Measurements from ENCODE around the gene PLA2G2C.

The PLA2G2C gene

DNA sequence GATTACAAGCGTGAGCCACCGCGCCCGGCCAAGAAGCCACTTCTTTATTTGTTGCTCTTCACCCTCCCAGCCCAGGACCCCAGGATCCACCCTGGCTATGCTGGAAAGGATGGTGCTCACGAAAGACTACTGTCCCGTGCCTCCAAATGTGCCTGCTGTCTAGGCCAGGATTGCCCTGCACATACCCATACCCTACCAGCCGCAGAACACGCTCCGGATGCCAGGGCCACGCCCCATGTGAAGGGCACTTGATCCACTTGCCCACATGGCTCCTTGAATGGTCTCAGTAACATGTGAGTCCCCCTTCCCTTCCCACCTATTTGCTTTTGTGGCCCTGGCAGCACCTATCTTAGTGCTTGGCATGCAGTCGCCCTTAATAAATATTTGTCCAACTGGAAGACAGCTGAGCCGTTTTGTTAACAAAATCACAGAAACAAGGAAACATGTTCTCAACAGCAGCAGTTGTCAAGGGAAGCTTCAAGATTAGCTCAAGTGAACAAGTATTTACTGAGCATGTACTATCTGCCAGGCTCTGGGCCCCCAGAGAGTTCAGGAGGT lies 14.2 kb downstream of the PLA2G2C start:
- H3K4me3 ChIP-seq (ENCODE audit: low read depth, low read length), result no peak overlapping the region
- no peaks in the 10 kb centered on the region for H3K9me3 ChIP-seq (ENCODE audit: control insufficient read depth, low read length)
- TF ChIP-seq, protein P1, sequence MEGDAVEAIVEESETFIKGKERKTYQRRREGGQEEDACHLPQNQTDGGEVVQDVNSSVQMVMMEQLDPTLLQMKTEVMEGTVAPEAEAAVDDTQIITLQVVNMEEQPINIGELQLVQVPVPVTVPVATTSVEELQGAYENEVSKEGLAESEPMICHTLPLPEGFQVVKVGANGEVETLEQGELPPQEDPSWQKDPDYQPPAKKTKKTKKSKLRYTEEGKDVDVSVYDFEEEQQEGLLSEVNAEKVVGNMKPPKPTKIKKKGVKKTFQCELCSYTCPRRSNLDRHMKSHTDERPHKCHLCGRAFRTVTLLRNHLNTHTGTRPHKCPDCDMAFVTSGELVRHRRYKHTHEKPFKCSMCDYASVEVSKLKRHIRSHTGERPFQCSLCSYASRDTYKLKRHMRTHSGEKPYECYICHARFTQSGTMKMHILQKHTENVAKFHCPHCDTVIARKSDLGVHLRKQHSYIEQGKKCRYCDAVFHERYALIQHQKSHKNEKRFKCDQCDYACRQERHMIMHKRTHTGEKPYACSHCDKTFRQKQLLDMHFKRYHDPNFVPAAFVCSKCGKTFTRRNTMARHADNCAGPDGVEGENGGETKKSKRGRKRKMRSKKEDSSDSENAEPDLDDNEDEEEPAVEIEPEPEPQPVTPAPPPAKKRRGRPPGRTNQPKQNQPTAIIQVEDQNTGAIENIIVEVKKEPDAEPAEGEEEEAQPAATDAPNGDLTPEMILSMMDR (IDR thresholded peaks at IDR 0.05), result no peak
- no peaks in the 10 kb centered on the region for H3K36me3 ChIP-seq (ENCODE audit: control insufficient read depth, insufficient read depth, low read length)
- H3K27me3 ChIP-seq (ENCODE audit: control insufficient read depth, insufficient read depth, low read length), result no peaks in the 10 kb centered on the region
- H2AFZ ChIP-seq, result no peak overlapping the region
- H3K79me2 ChIP-seq, result no peaks in the 10 kb centered on the region
- H3K9ac ChIP-seq, result no peak overlapping the region
- no peaks in the 10 kb centered on the region for H3K4me1 ChIP-seq
- H3K27ac ChIP-seq, result no peak overlapping the region
- no peak overlapping the region for H3K4me2 ChIP-seq (ENCODE audit: low read length)

DNA sequence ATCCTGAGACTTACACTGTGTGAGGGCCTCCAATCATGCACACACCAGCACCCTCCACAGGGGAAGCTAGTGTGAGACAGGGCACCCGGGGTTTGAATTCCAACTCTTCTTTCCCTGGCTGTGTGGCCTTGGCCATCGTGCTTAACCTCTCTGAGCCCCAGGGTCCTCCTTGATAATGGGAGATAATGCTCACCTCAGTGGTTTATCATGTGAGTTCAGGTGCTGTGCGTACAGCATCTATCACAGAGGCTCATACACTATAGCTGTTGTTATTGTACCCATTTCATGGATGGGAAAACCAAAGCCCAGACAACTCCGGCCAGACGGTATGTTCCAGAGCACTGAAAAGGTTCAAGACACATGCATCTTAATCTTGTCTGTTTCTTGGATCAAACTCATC lies 16.4 kb downstream of the PLA2G2C start:
- Histone ChIP-seq H3K9ac (no peak overlapping the region), H3K27ac (no peak overlapping the region), H3K4me1 (no peaks in the 10 kb centered on the region), H3K4me2 (ENCODE audit: low read length) (no peak overlapping the region), H3K36me3 (ENCODE audit: control insufficient read depth, insufficient read depth, low read length) (no peaks in the 10 kb centered on the region), H3K27me3 (ENCODE audit: control insufficient read depth, insufficient read depth, low read length) (no peaks in the 10 kb centered on the region), H3K4me3 (ENCODE audit: low read depth, low read length) (no peak overlapping the region), H3K79me2 (no peaks in the 10 kb centered on the region), H2AFZ (no peak overlapping the region), H3K9me3 (ENCODE audit: control insufficient read depth, low read length) (no peaks in the 10 kb centered on the region)
- TF ChIP-seq, protein P1 (IDR thresholded peaks at IDR 0.05), result no peak

DNA sequence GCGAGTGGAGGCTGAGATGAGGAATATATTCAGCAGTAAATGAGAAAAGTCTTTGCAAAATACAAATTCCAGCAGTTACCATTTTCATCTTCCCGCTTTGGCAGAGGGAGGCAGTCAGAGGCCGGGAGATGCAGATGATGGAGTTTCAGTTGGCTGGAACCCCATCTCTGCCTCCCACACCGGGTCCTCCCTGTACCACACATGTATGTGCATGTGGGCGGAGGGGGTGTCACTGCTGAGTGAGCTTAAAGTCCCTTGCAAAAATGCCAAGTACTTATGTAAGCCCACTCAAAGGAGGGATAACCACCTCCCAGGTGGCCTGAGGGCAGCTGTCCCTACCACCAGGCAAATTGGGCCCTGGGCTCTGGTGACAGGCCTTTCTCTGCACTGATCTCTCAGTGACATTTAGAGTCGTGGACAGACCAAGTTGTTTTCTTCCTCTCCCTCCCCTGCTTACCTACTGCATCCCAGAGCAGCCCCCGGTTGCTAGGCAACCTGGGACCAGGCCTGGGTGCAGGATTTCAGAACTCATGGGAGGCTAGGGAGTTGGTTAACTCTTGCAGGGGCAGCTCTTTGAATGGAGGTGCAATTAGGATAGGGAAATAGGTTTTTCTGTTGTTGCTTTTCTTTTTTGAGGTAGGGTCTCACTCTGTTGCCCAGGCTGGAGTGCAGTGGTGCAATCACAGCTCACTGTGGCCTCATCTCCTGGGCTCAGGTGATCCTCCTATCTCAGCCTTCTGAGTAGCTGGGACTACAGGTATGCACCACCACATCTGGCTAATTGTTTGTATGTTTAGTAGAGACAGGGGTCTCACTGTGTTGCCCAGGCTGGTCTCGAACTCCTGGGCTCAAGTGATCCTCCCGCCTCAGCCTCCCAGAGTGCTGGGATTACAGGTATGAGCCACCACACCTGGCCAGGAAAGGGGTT lies 17.5 kb downstream of the PLA2G2C start:
- Histone ChIP-seq H3K36me3 (ENCODE audit: control insufficient read depth, insufficient read depth, low read length) (no peaks in the 10 kb centered on the region), H3K27me3 (ENCODE audit: control insufficient read depth, insufficient read depth, low read length) (no peaks in the 10 kb centered on the region), H3K4me2 (ENCODE audit: low read length) (no peak overlapping the region), H2AFZ (no peak overlapping the region), H3K9me3 (ENCODE audit: control insufficient read depth, low read length) (no peaks in the 10 kb centered on the region), H3K9ac (no peak overlapping the region), H3K79me2 (no peaks in the 10 kb centered on the region), H3K4me3 (ENCODE audit: low read depth, low read length) (no peak overlapping the region), H3K4me1 (no peaks in the 10 kb centered on the region), H3K27ac (no peak overlapping the region)
- TF ChIP-seq, protein P1 (IDR thresholded peaks at IDR 0.05), result no peak

DNA sequence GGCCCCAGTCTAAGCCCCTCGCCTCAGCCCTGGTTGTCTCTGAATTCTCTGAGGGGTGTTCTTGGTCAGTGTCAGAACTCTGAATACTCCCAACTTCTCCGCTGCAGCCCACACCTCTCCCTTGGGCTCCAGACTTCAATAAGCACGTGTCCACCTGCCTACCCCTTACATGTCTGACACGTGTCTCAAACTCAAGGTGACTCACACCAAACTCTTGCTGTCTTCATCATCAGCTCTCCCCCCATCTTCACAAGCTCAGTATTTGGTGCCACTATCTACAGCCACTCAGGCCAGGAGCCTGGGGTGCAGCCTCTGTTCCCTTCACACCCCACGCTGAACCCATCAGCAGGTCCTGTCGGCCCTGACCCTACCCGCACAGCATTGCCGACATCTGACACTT lies 19.2 kb downstream of the PLA2G2C start:
- Histone ChIP-seq H3K27ac (no peak overlapping the region), H3K27me3 (ENCODE audit: control insufficient read depth, insufficient read depth, low read length) (no peaks in the 10 kb centered on the region), H3K36me3 (ENCODE audit: control insufficient read depth, insufficient read depth, low read length) (no peaks in the 10 kb centered on the region), H3K9me3 (ENCODE audit: control insufficient read depth, low read length) (no peaks in the 10 kb centered on the region), H3K4me3 (ENCODE audit: low read depth, low read length) (no peak overlapping the region), H3K4me2 (ENCODE audit: low read length) (no peak overlapping the region), H3K4me1 (no peaks in the 10 kb centered on the region), H3K9ac (no peak overlapping the region), H2AFZ (no peak overlapping the region), H3K79me2 (no peaks in the 10 kb centered on the region)
- TF ChIP-seq, protein P1 (IDR thresholded peaks at IDR 0.05), result no peak
